ENCODE results near the gene PPP1R9A.

The PPP1R9A gene

GRCh38 chr7:95041031-95041430 is 133.6 kb downstream of the PPP1R9A start:
- DNase-seq = no peak

GRCh38 chr7:95045236-95045923 is 138.0 kb downstream of the PPP1R9A start:
- no peak for DNase-seq

GRCh38 chr7:95046494-95047240 is 139.3 kb downstream of the PPP1R9A start:
- DNase-seq = no peak

- DNase-seq = no peak
These were observed 139.9 kb downstream of the PPP1R9A start for GRCh38 chr7:95047291-95047690.

- DNase-seq = no peak
These were observed 145.2 kb downstream of the PPP1R9A start for GRCh38 chr7:95052566-95053094.

- no peak for DNase-seq
These were observed 147.0 kb downstream of the PPP1R9A start for GRCh38 chr7:95054386-95054785.

- no peak for DNase-seq
These were observed 147.9 kb downstream of the PPP1R9A start for GRCh38 chr7:95055295-95055694.

GRCh38 chr7:95056107-95056739 is 148.8 kb downstream of the PPP1R9A start:
- DNase-seq = no peak

- DNase-seq = no peak
These were observed 149.5 kb downstream of the PPP1R9A start for GRCh38 chr7:95056901-95057300.

GRCh38 chr7:95059842-95060313 is 152.5 kb downstream of the PPP1R9A start:
- no peak for DNase-seq

GRCh38 chr7:95062901-95063300 is 155.5 kb downstream of the PPP1R9A start:
- no peak for DNase-seq

GRCh38 chr7:95066737-95067530 is 159.5 kb downstream of the PPP1R9A start:
- DNase-seq = no peak

- DNase-seq = no peak
These were observed 181.3 kb downstream of the PPP1R9A start for GRCh38 chr7:95088536-95089215.

- no peak for DNase-seq
These were observed 182.3 kb downstream of the PPP1R9A start for GRCh38 chr7:95089414-95090315.

- DNase-seq = no peak
These were observed 184.9 kb downstream of the PPP1R9A start for GRCh38 chr7:95092324-95092723.

GRCh38 chr7:95095259-95095965 is 188.0 kb downstream of the PPP1R9A start:
- no peak for DNase-seq

GRCh38 chr7:95095966-95096540 is 188.7 kb downstream of the PPP1R9A start:
- no peak for DNase-seq

- DNase-seq = no peak
These were observed 189.9 kb downstream of the PPP1R9A start for GRCh38 chr7:95097291-95097690.

GRCh38 chr7:95097851-95098250 is 190.5 kb downstream of the PPP1R9A start:
- no peak for DNase-seq

GRCh38 chr7:95099106-95099505 is 191.7 kb downstream of the PPP1R9A start:
- no peak for DNase-seq

Data from Kasumi-1 (cell line).